ENCODE measurements around the gene LRRIQ3. TPM values are rescaled to one million over a fixed set of nuclear protein-coding genes. Genes with fewer than 3 reads are reported as not detected.

LRRIQ3 gene
- total RNA-seq, 1 experiment from 2014 or later: 2.5 TPM

Other genes starting within 250 kb of the LRRIQ3 start
- 11.4 and 16.3 TPM in 2 replicates for gene FPGT, start 66 bp upstream of the LRRIQ3 start, total RNA-seq (2014; rRNA removed; shearing (Covaris generic))
- not detected in 2 replicates for gene TNNI3K, start 37.2 kb upstream of the LRRIQ3 start, total RNA-seq (2014; rRNA removed; shearing (Covaris generic))

Data from SJSA1 (cell line).